ENCODE data around the gene MAPK8IP1.

MAPK8IP1 gene

GRCh38 chr11:45947885-45948284 lies 62.4 kb downstream of the MAPK8IP1 start:
- no peaks in the 10 kb centered on the region for H3K27me3 ChIP-seq (ENCODE audit: insufficient read depth, poor library complexity, severe bottlenecking)
- H3K4me3 ChIP-seq (ENCODE audit: severe bottlenecking) = no peak overlapping the region
- no peaks in the 10 kb centered on the region for H3K9me3 ChIP-seq (ENCODE audit: severe bottlenecking)
- ATAC-seq (ENCODE audit: low read depth) (no peak), DNase-seq (ENCODE audit: low spot score) (no peak)
- H3K4me1 ChIP-seq (ENCODE audit: insufficient read depth, poor library complexity, severe bottlenecking) = no peaks in the 10 kb centered on the region
- no peak for TF ChIP-seq CTCF (IDR thresholded peaks at IDR 0.05; ENCODE audit: poor library complexity, severe bottlenecking)
- peaks cover 42% of the 10 kb centered on the region for H3K36me3 ChIP-seq (ENCODE audit: low read depth)
- H3K27ac ChIP-seq (ENCODE audit: poor library complexity, severe bottlenecking) = no peak overlapping the region

- H3K4me3 ChIP-seq (ENCODE audit: severe bottlenecking) = no peak overlapping the region
- TF ChIP-seq CTCF (IDR thresholded peaks at IDR 0.05; ENCODE audit: poor library complexity, severe bottlenecking) = no peak
- H3K9me3 ChIP-seq (ENCODE audit: severe bottlenecking) = no peaks in the 10 kb centered on the region
- no peaks in the 10 kb centered on the region for H3K4me1 ChIP-seq (ENCODE audit: insufficient read depth, poor library complexity, severe bottlenecking)
- H3K36me3 ChIP-seq (ENCODE audit: low read depth) = peaks cover 46% of the 10 kb centered on the region
- H3K27me3 ChIP-seq (ENCODE audit: insufficient read depth, poor library complexity, severe bottlenecking) = no peaks in the 10 kb centered on the region
- DNase-seq (ENCODE audit: low spot score) = no peak
- no peak for ATAC-seq (ENCODE audit: low read depth)
- H3K27ac ChIP-seq (ENCODE audit: poor library complexity, severe bottlenecking) = no peak overlapping the region
Observed at GRCh38 chr11:45948356-45948755, 62.9 kb downstream of the MAPK8IP1 start.

DNA sequence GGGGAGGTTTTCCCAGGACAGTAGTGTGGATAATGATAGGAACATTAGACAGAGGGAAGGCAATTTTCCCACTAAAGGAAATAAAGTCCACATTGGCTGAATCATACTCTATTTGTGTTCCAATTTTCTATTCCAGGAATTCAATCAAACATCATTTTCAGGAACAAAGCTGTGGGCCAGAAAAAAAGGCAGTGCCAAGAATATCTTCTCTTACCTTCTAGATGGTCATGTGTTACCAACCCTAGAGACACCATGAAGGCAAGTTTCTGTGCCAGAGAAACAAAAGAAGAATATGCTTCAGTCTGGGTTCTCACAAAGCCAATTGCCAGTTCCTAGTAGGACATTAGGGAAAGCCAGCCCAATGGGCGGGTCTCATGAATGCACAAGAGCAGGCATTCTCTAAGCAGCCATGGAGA lies 64.5 kb downstream of the MAPK8IP1 start:
- H3K9me3 ChIP-seq (ENCODE audit: severe bottlenecking) = no peaks in the 10 kb centered on the region
- no peak for TF ChIP-seq CTCF (IDR thresholded peaks at IDR 0.05; ENCODE audit: poor library complexity, severe bottlenecking)
- H3K4me3 ChIP-seq (ENCODE audit: severe bottlenecking) = no peak overlapping the region
- H3K27ac ChIP-seq (ENCODE audit: poor library complexity, severe bottlenecking) = no peak overlapping the region
- DNase-seq (ENCODE audit: low spot score) = no peak
- no peaks in the 10 kb centered on the region for H3K4me1 ChIP-seq (ENCODE audit: insufficient read depth, poor library complexity, severe bottlenecking)
- H3K27me3 ChIP-seq (ENCODE audit: insufficient read depth, poor library complexity, severe bottlenecking) = no peaks in the 10 kb centered on the region
- peaks cover 44% of the 10 kb centered on the region for H3K36me3 ChIP-seq (ENCODE audit: low read depth)
- no peak for ATAC-seq (ENCODE audit: low read depth)
